ENCODE measurements around the gene ETV2.

ETV2 gene

DNA sequence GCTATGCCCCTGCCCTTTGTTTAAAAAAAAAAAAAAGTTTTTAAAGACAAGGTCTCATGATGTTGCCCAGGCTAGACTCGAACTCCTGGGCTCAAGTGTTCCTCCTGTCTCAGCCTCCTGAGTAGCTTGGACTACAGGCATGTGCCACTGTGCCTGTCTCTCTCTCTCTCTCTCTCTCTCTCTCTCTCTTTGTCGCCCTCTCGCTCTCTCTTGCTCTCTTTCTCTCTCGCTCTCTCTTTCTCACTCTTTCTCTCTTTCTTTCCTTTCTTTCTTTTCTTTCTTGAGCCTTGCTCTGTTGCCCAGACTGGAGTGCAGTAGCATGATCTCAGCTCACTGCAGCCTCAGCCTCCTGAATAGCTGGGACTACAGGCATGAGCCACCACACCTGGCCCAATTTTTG, 14.1 kb downstream of the ETV2 start:
- no peak for DNase-seq (ENCODE audit: low read depth, low spot score)
- in situ Hi-C loops (cut with HindIII; ENCODE audit: low sequenced_read_pairs), result no loop called here
- TF ChIP-seq, protein P1, sequence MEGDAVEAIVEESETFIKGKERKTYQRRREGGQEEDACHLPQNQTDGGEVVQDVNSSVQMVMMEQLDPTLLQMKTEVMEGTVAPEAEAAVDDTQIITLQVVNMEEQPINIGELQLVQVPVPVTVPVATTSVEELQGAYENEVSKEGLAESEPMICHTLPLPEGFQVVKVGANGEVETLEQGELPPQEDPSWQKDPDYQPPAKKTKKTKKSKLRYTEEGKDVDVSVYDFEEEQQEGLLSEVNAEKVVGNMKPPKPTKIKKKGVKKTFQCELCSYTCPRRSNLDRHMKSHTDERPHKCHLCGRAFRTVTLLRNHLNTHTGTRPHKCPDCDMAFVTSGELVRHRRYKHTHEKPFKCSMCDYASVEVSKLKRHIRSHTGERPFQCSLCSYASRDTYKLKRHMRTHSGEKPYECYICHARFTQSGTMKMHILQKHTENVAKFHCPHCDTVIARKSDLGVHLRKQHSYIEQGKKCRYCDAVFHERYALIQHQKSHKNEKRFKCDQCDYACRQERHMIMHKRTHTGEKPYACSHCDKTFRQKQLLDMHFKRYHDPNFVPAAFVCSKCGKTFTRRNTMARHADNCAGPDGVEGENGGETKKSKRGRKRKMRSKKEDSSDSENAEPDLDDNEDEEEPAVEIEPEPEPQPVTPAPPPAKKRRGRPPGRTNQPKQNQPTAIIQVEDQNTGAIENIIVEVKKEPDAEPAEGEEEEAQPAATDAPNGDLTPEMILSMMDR (IDR thresholded peaks at IDR 0.05; ENCODE audit: low read depth, low read length), result no peak
- H3K4me3 ChIP-seq (ENCODE audit: low read depth, low read length), result no peak overlapping the region

DNA sequence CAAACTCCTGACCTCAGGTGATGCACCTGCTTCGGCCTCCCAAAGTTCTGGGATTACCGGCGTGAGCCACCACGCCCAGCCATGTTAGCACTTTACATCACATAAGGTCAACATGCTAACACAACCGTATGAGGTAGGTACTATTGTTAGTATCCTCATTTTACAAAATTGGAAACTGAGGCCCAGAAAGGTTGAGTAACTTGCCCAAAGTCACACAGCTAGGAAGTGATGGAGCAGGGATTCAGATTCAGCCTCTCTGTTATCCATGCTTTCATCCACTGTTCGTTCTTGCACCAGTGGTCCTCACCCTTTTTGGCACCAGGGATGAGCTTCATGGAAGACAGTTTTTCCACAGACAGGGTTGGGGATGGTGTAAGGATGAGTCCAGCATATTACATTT, 15.2 kb downstream of the ETV2 start:
- in situ Hi-C loops (cut with HindIII; ENCODE audit: low sequenced_read_pairs), result no loop called here
- no peak for DNase-seq (ENCODE audit: low read depth, low spot score)
- TF ChIP-seq, protein P1 (IDR thresholded peaks at IDR 0.05; ENCODE audit: low read depth, low read length), result no peak
- no peak overlapping the region for H3K4me3 ChIP-seq (ENCODE audit: low read depth, low read length)

DNA sequence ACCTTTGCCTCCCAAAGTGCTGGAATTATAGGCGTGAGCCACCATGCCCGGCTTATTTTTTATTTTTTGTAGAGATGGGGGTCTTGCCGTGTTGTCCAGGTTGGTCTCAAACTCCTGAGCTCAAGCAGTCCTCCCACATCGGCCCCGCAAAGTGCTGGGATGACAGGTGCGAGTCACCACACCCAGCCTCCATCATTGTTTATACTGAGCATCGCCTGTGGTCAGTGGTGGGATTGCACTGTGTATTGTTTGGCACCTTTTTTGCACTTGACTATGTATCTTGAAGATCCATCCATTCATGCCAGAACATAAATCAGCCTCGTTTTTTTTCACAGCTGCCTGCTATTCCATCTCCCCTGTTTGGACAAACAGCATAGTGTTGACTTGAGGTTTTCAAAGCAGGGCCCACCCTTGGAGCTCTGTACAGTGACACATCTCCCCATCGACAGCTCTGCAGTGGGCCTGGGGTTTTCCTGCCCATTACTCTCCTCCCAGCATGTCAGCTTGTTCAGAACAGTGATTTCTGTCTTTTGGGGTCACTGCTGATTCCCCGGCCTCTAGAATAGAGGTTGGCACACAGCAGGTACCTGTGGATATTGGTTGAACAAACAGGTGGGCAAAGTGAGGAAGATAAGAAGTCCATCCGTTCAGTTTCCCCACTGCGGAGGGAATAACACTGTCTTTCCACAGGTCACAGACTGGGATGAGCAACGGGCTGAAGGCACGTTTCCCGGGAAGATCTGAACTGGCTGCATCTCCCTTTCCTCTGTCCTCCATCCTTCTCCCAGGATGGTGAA, 16.6 kb downstream of the ETV2 start:
- in situ Hi-C loops (cut with HindIII; ENCODE audit: low sequenced_read_pairs), result no loop called here
- peak; percentile 48 for DNase-seq (ENCODE audit: low read depth, low spot score)
- TF ChIP-seq, protein P1 (IDR thresholded peaks at IDR 0.05; ENCODE audit: low read depth, low read length), result peak; percentile 31
- H3K4me3 ChIP-seq (ENCODE audit: low read depth, low read length), result no peak overlapping the region

DNA sequence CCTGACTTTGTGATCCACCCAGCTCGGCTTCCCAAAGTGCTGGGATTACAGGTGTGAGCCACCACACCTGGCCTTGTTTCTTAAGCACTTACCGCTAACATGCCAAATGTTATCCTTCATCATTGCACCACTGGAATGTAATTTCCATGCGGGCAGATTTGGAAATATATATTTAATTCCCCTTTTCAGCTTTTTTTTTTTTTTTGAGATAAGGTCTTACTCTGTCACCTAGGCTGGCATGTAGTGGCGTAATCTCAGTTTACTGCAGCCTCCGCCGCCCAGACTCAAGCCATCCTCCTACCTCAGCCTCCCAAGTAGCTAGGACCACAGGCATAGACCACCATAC, 20.4 kb downstream of the ETV2 start:
- DNase-seq (ENCODE audit: low read depth, low spot score), result no peak
- in situ Hi-C loops (cut with HindIII; ENCODE audit: low sequenced_read_pairs), result no loop called here
- TF ChIP-seq, protein P1 (IDR thresholded peaks at IDR 0.05; ENCODE audit: low read depth, low read length), result no peak
- H3K4me3 ChIP-seq (ENCODE audit: low read depth, low read length), result no peak overlapping the region

DNA sequence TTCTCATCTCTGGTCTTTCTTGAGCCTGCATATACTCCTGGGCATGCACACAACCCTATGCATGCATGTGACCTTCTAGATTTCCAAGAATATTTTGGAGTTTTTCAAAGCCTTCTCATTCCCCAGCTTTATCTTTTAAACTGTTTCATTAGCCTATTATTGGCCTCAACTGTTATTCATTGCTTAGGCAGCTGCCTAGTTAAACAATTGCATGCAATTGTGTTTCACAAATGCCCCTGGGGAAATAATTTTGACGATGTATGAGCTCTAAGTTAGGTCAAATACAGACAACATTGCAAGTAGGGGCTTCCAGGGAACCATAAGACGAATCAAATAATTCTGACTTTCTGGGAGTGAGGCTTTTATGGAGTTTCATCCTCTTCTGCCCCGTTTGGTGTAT, 22.4 kb downstream of the ETV2 start:
- TF ChIP-seq, protein P1 (IDR thresholded peaks at IDR 0.05; ENCODE audit: low read depth, low read length), result no peak
- DNase-seq (ENCODE audit: low read depth, low spot score), result no peak
- no peak overlapping the region for H3K4me3 ChIP-seq (ENCODE audit: low read depth, low read length)
- in situ Hi-C loops (cut with HindIII; ENCODE audit: low sequenced_read_pairs), result no loop called here

DNA sequence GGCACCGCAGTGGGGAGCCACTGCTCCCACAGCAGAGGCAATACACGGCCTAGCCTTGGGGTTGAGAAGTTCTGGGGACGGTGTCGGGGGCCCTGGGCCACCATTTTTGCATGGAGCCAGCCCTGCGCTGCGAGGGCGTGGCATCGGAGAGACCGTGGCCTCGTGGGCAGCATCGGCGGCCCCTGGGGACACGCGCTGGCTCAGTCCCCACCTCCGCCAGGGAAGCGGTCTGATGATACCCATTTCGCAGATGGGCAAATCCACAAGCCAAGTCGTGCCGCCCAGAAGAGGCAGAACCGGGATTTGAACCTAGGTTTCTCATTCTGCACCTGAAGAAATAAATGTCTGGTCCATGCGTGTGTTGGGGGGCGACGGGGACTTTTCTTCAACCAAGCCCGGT, 23.6 kb downstream of the ETV2 start:
- no peak for DNase-seq (ENCODE audit: low read depth, low spot score)
- H3K4me3 ChIP-seq (ENCODE audit: low read depth, low read length), result no peak overlapping the region
- TF ChIP-seq, protein P1 (IDR thresholded peaks at IDR 0.05; ENCODE audit: low read depth, low read length), result no peak
- in situ Hi-C loops (cut with HindIII; ENCODE audit: low sequenced_read_pairs), result no loop called here
